HepG2 (cell line): ENCODE data around the gene TAF6L. TPM values are rescaled to one million over a fixed set of nuclear protein-coding genes. Genes with fewer than 3 reads are reported as not detected.
A peak's percentile ranks its signal among the peaks of the same experiment; 100 is the strongest.

ENCODE experiments used
- IRF2 ChIP-seq: IDR thresholded peaks from 2 replicates; pipeline ENCODE4 v1.6.1; 2018; ENCODE audit warnings: missing genetic modification reagents, missing compliant biosample characterization
- IRF9 ChIP-seq: sonication (generic); formaldehyde crosslinking; IDR thresholded peaks from 2 replicates; pipeline ENCODE4 v1.8.0; 2022; ENCODE audit warnings: missing genetic modification reagents, mild to moderate bottlenecking, borderline replicate concordance
- KDM5A ChIP-seq: fragments of 200-600 bp; sonication (generic); IDR thresholded peaks from 2 replicates; pipeline ENCODE4 v1.7.0; 2018; ENCODE audit warnings: antibody characterized with exemption, mild to moderate bottlenecking, low read length, borderline replicate concordance
- LCORL ChIP-seq, 2 experiments: fragments of 450-650 bp in 1 of 2; sonication (generic) in 1 of 2; formaldehyde crosslinking in 1 of 2; IDR thresholded peaks; 2 replicates each; pipeline versions ENCODE4 v1.5.0 to v1.6.1; 2017 to 2020; ENCODE audit warnings: antibody characterized with exemption in 1 of 2, missing genetic modification reagents in 1 of 2
- MIER2 ChIP-seq: IDR thresholded peaks from 2 replicates; pipeline ENCODE4 v1.6.1; 2016; ENCODE audit warnings: missing biosample characterization, missing genetic modification reagents
- MTERF4 ChIP-seq: sonication (generic); formaldehyde crosslinking; IDR thresholded peaks from 2 replicates; pipeline ENCODE4 v1.8.0; 2023; ENCODE audit warnings: mild to moderate bottlenecking, missing genetic modification reagents
- PPARG ChIP-seq: conservative IDR thresholded peaks from 2 replicates; pipeline ENCODE4 v1.6.1; 2016; ENCODE audit warnings: missing biosample characterization, missing genetic modification reagents
- PTBP1 ChIP-seq: fragments of 200-400 bp; formaldehyde crosslinking; IDR thresholded peaks from 2 replicates; pipeline ENCODE4 v1.6.1; 2018; ENCODE audit warnings: low read length, low read depth; ENCODE audit not compliant: poor library complexity, severe bottlenecking
- RXRB ChIP-seq: IDR thresholded peaks from 2 replicates; pipeline ENCODE4 v1.6.1; 2016; ENCODE audit warnings: borderline replicate concordance, missing genetic modification reagents, missing compliant biosample characterization
- SAP130 ChIP-seq: IDR thresholded peaks from 2 replicates; pipeline ENCODE4 v1.6.1; 2016; ENCODE audit warnings: low read depth
- THYN1 ChIP-seq: sonication (generic); formaldehyde crosslinking; IDR thresholded peaks from 2 replicates; pipeline ENCODE4 v1.8.1; 2023; ENCODE audit warnings: low read depth, mild to moderate bottlenecking, moderate library complexity, missing genetic modification reagents, borderline replicate concordance
- TRIM22 ChIP-seq: fragments of 450-650 bp; IDR thresholded peaks from 2 replicates; pipeline ENCODE4 v1.6.1; 2017
- U2AF2 ChIP-seq: fragments of 200-400 bp; formaldehyde crosslinking; IDR thresholded peaks from 2 replicates; pipeline ENCODE4 v1.6.1; 2017; ENCODE audit warnings: low read depth, mild to moderate bottlenecking, low read length
- YEATS4 ChIP-seq: sonication (generic); formaldehyde crosslinking; IDR thresholded peaks from 2 replicates; pipeline ENCODE4 v1.4.0; 2020; ENCODE audit warnings: missing genetic modification reagents, borderline replicate concordance
- ZBTB7B ChIP-seq: sonication (generic); formaldehyde crosslinking; IDR thresholded peaks from 2 replicates; pipeline ENCODE4 v1.4.0; 2020; ENCODE audit warnings: missing genetic modification reagents
- ZMYM3 ChIP-seq: sonication (generic); formaldehyde crosslinking; IDR thresholded peaks from 2 replicates; pipeline ENCODE4 v1.5.1; 2020; ENCODE audit warnings: mild to moderate bottlenecking, missing genetic modification reagents
- ZNF317 ChIP-seq: sonication (generic); formaldehyde crosslinking; IDR thresholded peaks from 2 replicates; pipeline ENCODE4 v1.5.0; 2020; ENCODE audit warnings: mild to moderate bottlenecking, missing genetic modification reagents
- ZNF331 ChIP-seq: sonication (generic); formaldehyde crosslinking; IDR thresholded peaks from 2 replicates; pipeline ENCODE4 v1.4.0; 2020; ENCODE audit warnings: missing genetic modification reagents
- ZNF350 ChIP-seq: sonication (generic); formaldehyde crosslinking; IDR thresholded peaks from 2 replicates; pipeline ENCODE4 v1.4.0; 2020; ENCODE audit warnings: mild to moderate bottlenecking, low read depth, missing genetic modification reagents, borderline replicate concordance
- ZNF367 ChIP-seq: sonication (generic); formaldehyde crosslinking; IDR thresholded peaks from 2 replicates; pipeline ENCODE4 v1.4.0; 2020; ENCODE audit warnings: missing genetic modification reagents, borderline replicate concordance
- ZNF468 ChIP-seq: sonication (generic); formaldehyde crosslinking; IDR thresholded peaks from 2 replicates; pipeline ENCODE4 v1.8.0; 2022; ENCODE audit warnings: mild to moderate bottlenecking, moderate library complexity, missing genetic modification reagents
- ZNF546 ChIP-seq: sonication (generic); formaldehyde crosslinking; conservative IDR thresholded peaks from 2 replicates; pipeline ENCODE4 v1.8.1; 2023; ENCODE audit warnings: mild to moderate bottlenecking, missing genetic modification reagents
- ZNF552 ChIP-seq: sonication (generic); formaldehyde crosslinking; IDR thresholded peaks from 2 replicates; pipeline ENCODE4 v1.9.0; 2022; ENCODE audit warnings: missing genetic modification reagents, mild to moderate bottlenecking, borderline replicate concordance
- ZNF780A ChIP-seq: sonication (generic); formaldehyde crosslinking; IDR thresholded peaks from 2 replicates; pipeline ENCODE4 v1.8.0; 2022; ENCODE audit warnings: mild to moderate bottlenecking, missing genetic modification reagents, moderate library complexity
- ZSCAN30 ChIP-seq: sonication (generic); formaldehyde crosslinking; IDR thresholded peaks from 2 replicates; pipeline ENCODE4 v1.5.0; 2020; ENCODE audit warnings: mild to moderate bottlenecking, missing genetic modification reagents
- ZSCAN9 ChIP-seq: IDR thresholded peaks from 2 replicates; pipeline ENCODE4 v1.6.1; 2016; ENCODE audit warnings: borderline replicate concordance
- polyA plus RNA-seq, 8 experiments: library from polyadenylated mRNA; depleted of rRNA in 3 of 8; stranded (reverse) in 7 of 8; unstranded in 1 of 8; fragments of >200 nt; fragmentation: Illumina TruSeq in 4 of 8; extraction: Trizol in 4 of 8; gene quantifications; 2 replicates each; pipeline versions ENCODE4 v1.2.1 to v1.2.3, GENCODE V29; 2011 to 2016; ENCODE audit warnings: low read depth in 4 of 8, missing spikeins in 1 of 8, mixed read lengths in 1 of 8; ENCODE audit not compliant: insufficient read depth in 1 of 8
- total RNA-seq, 5 experiments: library from RNA; depleted of rRNA; stranded (reverse); fragments of >200 nt; fragmentation: Illumina TruSeq; extraction: Trizol; gene quantifications; 2 replicates each; pipeline ENCODE4 v1.2.3, GENCODE V29; 2016; ENCODE audit warnings: low read depth in 1 of 5

TAF6L gene
- total and polyA plus RNA-seq, 2 of the 13 experiments (the other 11 are each of a cell fraction or from before 2014, with no cell fraction given) = 12.6 to 19.4 TPM

- TF ChIP-seq ZBTB7B (0 out of 2 replicates have a peak, but pooled peaks have one; percentile 57), KDM5A (no peak; the same call in 1 of the 2 replicates), ZNF331 (CRISPR knock-in tag) (peak; percentile 68; the same call in 1 of the 2 replicates), MIER2 (0 out of 2 replicates have a peak, but pooled peaks have one; percentile 36), ZNF367 (CRISPR knock-in tag) (no peak), ZSCAN30 (CRISPR knock-in tag) (no peak; the same call in 1 of the 2 replicates), MTERF4 (CRISPR knock-in tag) (peak; percentile 58; the same call in 1 of the 2 replicates), SAP130 (CRISPR knock-in tag) (peak; percentile 55; the same call in 1 of the 2 replicates), THYN1 (CRISPR knock-in tag) (no peak), IRF2 (CRISPR knock-in tag) (peak; percentile 54; the same call in 1 of the 2 replicates), YEATS4 (CRISPR knock-in tag) (peak; percentile 12; the same call in 1 of the 2 replicates), ZSCAN9 (CRISPR knock-in tag) (no peak), LCORL (IDR thresholded peaks at IDR 0.05) (no peak), LCORL (CRISPR knock-in tag; IDR thresholded peaks at IDR 0.05) (peak; percentile 61), IRF9 (CRISPR knock-in tag) (no peak; the same call in 1 of the 2 replicates), PTBP1 (peak; percentile 52), U2AF2 (0 out of 2 replicates have a peak, but pooled peaks have one; percentile 56), ZNF350 (0 out of 2 replicates have a peak, but pooled peaks have one; percentile 5), RXRB (peak; percentile 69), ZNF317 (CRISPR knock-in tag) (no peak), ZMYM3 (CRISPR knock-in tag) (0 out of 2 replicates have a peak, but pooled peaks have one; percentile 9), TRIM22 (no peak), ZNF780A (no peak), ZNF546 (CRISPR knock-in tag) (peak; percentile 9; the same call in 1 of the 2 replicates), ZNF552 (CRISPR knock-in tag) (0 out of 2 replicates have a peak, but pooled peaks have one; percentile 63), ZNF468 (no peak; the same call in 1 of the 2 replicates), PPARG (CRISPR knock-in tag) (0 out of 2 replicates have a peak, but pooled peaks have one; percentile 24)
These were observed 15.3 kb downstream of the TAF6L start (continued) for GRCh38 chr11:62786318-62787004.
